ENCODE measurements around the gene PAPPA2. TPM values are rescaled to one million over a fixed set of nuclear protein-coding genes. Genes with fewer than 3 reads are reported as not detected.
"Not testable (repeated sequence)": the region's sequence is repeated elsewhere in the genome, so short reads cannot be mapped to it uniquely, and the experiment has no call there.

The PAPPA2 gene, protein sequence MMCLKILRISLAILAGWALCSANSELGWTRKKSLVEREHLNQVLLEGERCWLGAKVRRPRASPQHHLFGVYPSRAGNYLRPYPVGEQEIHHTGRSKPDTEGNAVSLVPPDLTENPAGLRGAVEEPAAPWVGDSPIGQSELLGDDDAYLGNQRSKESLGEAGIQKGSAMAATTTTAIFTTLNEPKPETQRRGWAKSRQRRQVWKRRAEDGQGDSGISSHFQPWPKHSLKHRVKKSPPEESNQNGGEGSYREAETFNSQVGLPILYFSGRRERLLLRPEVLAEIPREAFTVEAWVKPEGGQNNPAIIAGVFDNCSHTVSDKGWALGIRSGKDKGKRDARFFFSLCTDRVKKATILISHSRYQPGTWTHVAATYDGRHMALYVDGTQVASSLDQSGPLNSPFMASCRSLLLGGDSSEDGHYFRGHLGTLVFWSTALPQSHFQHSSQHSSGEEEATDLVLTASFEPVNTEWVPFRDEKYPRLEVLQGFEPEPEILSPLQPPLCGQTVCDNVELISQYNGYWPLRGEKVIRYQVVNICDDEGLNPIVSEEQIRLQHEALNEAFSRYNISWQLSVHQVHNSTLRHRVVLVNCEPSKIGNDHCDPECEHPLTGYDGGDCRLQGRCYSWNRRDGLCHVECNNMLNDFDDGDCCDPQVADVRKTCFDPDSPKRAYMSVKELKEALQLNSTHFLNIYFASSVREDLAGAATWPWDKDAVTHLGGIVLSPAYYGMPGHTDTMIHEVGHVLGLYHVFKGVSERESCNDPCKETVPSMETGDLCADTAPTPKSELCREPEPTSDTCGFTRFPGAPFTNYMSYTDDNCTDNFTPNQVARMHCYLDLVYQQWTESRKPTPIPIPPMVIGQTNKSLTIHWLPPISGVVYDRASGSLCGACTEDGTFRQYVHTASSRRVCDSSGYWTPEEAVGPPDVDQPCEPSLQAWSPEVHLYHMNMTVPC (N-terminal part only)
- total RNA-seq (2014; rRNA removed; shearing (Covaris generic); ENCODE audit: low replicate concordance): not detected in 2 replicates

DNA sequence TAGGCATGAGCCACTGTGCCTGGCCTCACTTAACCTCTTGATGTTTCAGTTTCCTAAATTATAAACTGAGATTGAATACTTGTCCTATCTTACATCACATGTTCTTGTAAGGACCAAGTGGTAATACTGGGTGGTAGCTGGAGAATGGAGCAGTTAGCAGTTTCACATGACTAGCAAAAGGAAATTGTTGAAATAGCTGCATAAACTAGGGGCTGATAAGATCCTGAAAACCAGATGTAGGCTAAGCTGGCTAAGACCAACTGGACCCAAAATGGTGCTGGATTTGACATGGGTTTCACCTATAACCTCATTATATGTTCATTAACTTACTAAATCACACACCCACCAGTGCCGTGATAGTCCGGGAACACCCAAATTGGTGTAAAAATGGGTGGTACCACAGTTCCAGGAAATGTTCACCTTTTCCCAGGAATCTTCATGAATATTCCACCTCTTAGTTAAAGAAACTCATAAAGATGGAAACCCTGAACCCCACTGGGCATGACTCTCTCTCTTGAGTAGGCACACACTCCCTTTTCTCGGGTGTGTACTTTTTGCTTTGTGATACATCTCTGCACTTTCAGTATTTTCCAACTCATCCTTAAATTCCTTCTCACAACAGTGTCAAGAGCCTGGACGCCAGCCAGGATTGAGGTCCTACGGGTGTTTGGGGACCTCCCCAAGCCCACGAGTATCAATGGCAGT lies at the start of gene PAPPA2:
Gene PAPPA2 (plus strand): TSS at position 502 of the 705 bp plus-strand sequence. CDS start 93,148 bp downstream, outside the sequence.
- H3K27ac ChIP-seq (ENCODE audit: low read length): no peak within 1 kb of the TSS
- H4K20me1 ChIP-seq (ENCODE audit: insufficient read depth, low read depth, low read length): no peaks in the 10 kb centered on the region
- no peaks in the 10 kb centered on the region for H3K27me3 ChIP-seq (ENCODE audit: low read length)
- DNase-seq: no peak
- no peak within 1 kb of the TSS for H2AFZ ChIP-seq (ENCODE audit: low read length)
- no peaks in the 10 kb centered on the region for H3K9me3 ChIP-seq (ENCODE audit: low read length)
- no peak within 1 kb of the TSS for H3K4me3 ChIP-seq (ENCODE audit: low read length)
- no peak within 1 kb of the TSS for H3K9ac ChIP-seq (ENCODE audit: low read length)
- H3K4me2 ChIP-seq (ENCODE audit: low read depth, low read length, poor library complexity, severe bottlenecking): no peak within 1 kb of the TSS
- no peaks in the 10 kb centered on the region for H3K4me1 ChIP-seq (ENCODE audit: low read length)
- no peaks in the 10 kb centered on the region for H3K79me2 ChIP-seq (ENCODE audit: low read length)
- no peaks in the 10 kb centered on the region for H3K9me2 ChIP-seq (replicated peaks; ENCODE audit: insufficient read depth, low read length)
- no peaks in the 10 kb centered on the region for H3K36me3 ChIP-seq (ENCODE audit: insufficient read depth, low read length)

- Histone ChIP-seq H3K27me3 (ENCODE audit: low read length) (no peaks in the 10 kb centered on the region), H3K27ac (ENCODE audit: low read length) (no peak overlapping the region), H3K4me2 (ENCODE audit: low read depth, low read length, poor library complexity, severe bottlenecking) (no peak overlapping the region), H3K9me3 (ENCODE audit: low read length) (no peaks in the 10 kb centered on the region), H3K4me3 (ENCODE audit: low read length) (no peak overlapping the region), H2AFZ (ENCODE audit: low read length) (no peak overlapping the region), H3K9ac (ENCODE audit: low read length) (no peak overlapping the region), H3K36me3 (ENCODE audit: insufficient read depth, low read length) (no peaks in the 10 kb centered on the region), H4K20me1 (ENCODE audit: insufficient read depth, low read depth, low read length) (no peaks in the 10 kb centered on the region), H3K79me2 (ENCODE audit: low read length) (no peaks in the 10 kb centered on the region), H3K9me2 (replicated peaks; ENCODE audit: insufficient read depth, low read length) (no peaks in the 10 kb centered on the region), H3K4me1 (ENCODE audit: low read length) (no peaks in the 10 kb centered on the region)
- no peak for DNase-seq
Measured at GRCh38 chr1:176416777-176417176, 46.2 kb upstream of the PAPPA2 start.

GRCh38 chr1:176419608-176420007 lies 43.4 kb upstream of the PAPPA2 start:
- H3K9ac ChIP-seq (ENCODE audit: low read length); H3K27me3 ChIP-seq (ENCODE audit: low read length); DNase-seq; H3K36me3 ChIP-seq (ENCODE audit: insufficient read depth, low read length); H3K4me2 ChIP-seq (ENCODE audit: low read depth, low read length, poor library complexity, severe bottlenecking); H3K27ac ChIP-seq (ENCODE audit: low read length); H3K9me3 ChIP-seq (ENCODE audit: low read length); H3K4me3 ChIP-seq (ENCODE audit: low read length); H2AFZ ChIP-seq (ENCODE audit: low read length); H3K9me2 ChIP-seq (replicated peaks; ENCODE audit: insufficient read depth, low read length); H4K20me1 ChIP-seq (ENCODE audit: insufficient read depth, low read depth, low read length); H3K79me2 ChIP-seq (ENCODE audit: low read length); H3K4me1 ChIP-seq (ENCODE audit: low read length): not testable (repeated sequence)

DNA sequence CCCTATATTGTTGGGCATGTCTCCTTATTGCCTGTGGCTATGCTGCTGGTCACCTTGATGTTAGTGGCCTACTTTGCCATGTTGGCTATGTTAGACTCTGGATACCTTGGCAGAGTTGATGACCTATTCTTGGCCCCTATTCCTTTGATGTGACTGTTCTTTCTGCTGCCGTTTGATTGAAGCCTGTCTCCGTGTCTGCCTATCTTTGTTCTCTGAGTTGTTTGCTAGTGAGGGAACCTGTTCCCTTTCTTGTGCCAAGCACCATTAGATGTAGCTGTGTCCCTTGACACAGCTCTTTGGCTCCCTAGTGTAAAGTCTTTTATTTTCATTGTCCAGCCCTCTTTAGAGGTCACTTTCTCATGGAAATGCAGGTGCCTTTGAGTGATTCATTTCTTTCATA lies 28.7 kb upstream of the PAPPA2 start:
- Histone ChIP-seq H3K4me2 (ENCODE audit: low read depth, low read length, poor library complexity, severe bottlenecking) (no peak overlapping the region), H3K36me3 (ENCODE audit: insufficient read depth, low read length) (no peaks in the 10 kb centered on the region), H3K27ac (ENCODE audit: low read length) (no peak overlapping the region), H3K79me2 (ENCODE audit: low read length) (no peaks in the 10 kb centered on the region), H4K20me1 (ENCODE audit: insufficient read depth, low read depth, low read length) (no peaks in the 10 kb centered on the region), H3K27me3 (ENCODE audit: low read length) (no peaks in the 10 kb centered on the region), H3K9ac (ENCODE audit: low read length) (no peak overlapping the region), H3K4me1 (ENCODE audit: low read length) (no peaks in the 10 kb centered on the region), H3K9me3 (ENCODE audit: low read length) (no peaks in the 10 kb centered on the region), H3K4me3 (ENCODE audit: low read length) (no peak overlapping the region), H3K9me2 (replicated peaks; ENCODE audit: insufficient read depth, low read length) (no peaks in the 10 kb centered on the region), H2AFZ (ENCODE audit: low read length) (no peak overlapping the region)
- no peak for DNase-seq

DNA sequence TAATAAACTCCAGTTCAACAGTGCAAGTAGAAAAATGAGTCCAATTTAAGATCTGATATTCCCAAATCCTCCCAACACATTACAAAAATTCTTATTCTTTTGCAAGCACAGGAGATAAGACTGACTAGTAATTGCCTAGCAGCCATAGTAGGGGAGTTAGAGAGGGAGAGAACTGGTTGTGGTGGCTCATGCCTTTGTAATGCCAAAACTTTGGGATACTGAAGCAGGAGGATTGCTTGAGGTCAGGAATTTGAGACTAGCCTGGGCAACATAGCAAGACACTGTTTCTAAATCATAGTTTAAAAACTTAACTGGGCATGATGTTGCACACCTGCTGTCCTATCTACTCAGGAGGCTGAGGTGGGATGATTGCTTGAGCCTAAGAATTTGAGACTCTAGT lies 26.7 kb upstream of the PAPPA2 start:
- Histone ChIP-seq H3K27me3 (ENCODE audit: low read length) (no peaks in the 10 kb centered on the region), H3K4me1 (ENCODE audit: low read length) (no peaks in the 10 kb centered on the region), H2AFZ (ENCODE audit: low read length) (no peak overlapping the region), H3K79me2 (ENCODE audit: low read length) (no peaks in the 10 kb centered on the region), H3K4me2 (ENCODE audit: low read depth, low read length, poor library complexity, severe bottlenecking) (no peak overlapping the region), H4K20me1 (ENCODE audit: insufficient read depth, low read depth, low read length) (no peaks in the 10 kb centered on the region), H3K27ac (ENCODE audit: low read length) (no peak overlapping the region), H3K4me3 (ENCODE audit: low read length) (no peak overlapping the region), H3K9ac (ENCODE audit: low read length) (no peak overlapping the region), H3K9me2 (replicated peaks; ENCODE audit: insufficient read depth, low read length) (no peaks in the 10 kb centered on the region), H3K36me3 (ENCODE audit: insufficient read depth, low read length) (no peaks in the 10 kb centered on the region), H3K9me3 (ENCODE audit: low read length) (no peaks in the 10 kb centered on the region)
- DNase-seq: no peak

DNA sequence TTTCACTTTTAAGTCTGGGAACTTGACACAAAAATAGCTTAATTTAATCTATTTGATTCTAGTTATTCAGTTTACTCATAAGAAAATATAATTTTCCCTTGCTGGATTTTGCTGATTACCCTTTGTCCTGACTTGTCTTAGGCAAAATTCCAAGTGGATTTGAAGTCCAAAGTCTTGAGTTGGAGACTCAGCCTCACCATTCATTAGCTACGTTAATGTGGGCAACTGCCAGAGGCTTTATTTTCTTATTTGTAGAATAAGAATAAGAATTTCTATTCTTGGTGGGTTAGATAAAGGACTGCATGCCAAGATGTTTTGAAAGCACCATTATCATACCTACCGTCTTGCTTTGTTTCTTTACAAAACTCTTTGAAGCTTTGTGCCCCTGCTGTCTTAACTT lies 22.8 kb upstream of the PAPPA2 start:
- H3K36me3 ChIP-seq (ENCODE audit: insufficient read depth, low read length): no peaks in the 10 kb centered on the region
- H3K79me2 ChIP-seq (ENCODE audit: low read length): no peaks in the 10 kb centered on the region
- H3K4me2 ChIP-seq (ENCODE audit: low read depth, low read length, poor library complexity, severe bottlenecking): no peak overlapping the region
- no peak overlapping the region for H3K9ac ChIP-seq (ENCODE audit: low read length)
- H3K9me2 ChIP-seq (replicated peaks; ENCODE audit: insufficient read depth, low read length): no peaks in the 10 kb centered on the region
- H2AFZ ChIP-seq (ENCODE audit: low read length): no peak overlapping the region
- no peak overlapping the region for H3K4me3 ChIP-seq (ENCODE audit: low read length)
- no peaks in the 10 kb centered on the region for H3K9me3 ChIP-seq (ENCODE audit: low read length)
- no peaks in the 10 kb centered on the region for H3K27me3 ChIP-seq (ENCODE audit: low read length)
- H3K4me1 ChIP-seq (ENCODE audit: low read length): no peaks in the 10 kb centered on the region
- no peak overlapping the region for H3K27ac ChIP-seq (ENCODE audit: low read length)
- DNase-seq: no peak
- no peaks in the 10 kb centered on the region for H4K20me1 ChIP-seq (ENCODE audit: insufficient read depth, low read depth, low read length)

DNA sequence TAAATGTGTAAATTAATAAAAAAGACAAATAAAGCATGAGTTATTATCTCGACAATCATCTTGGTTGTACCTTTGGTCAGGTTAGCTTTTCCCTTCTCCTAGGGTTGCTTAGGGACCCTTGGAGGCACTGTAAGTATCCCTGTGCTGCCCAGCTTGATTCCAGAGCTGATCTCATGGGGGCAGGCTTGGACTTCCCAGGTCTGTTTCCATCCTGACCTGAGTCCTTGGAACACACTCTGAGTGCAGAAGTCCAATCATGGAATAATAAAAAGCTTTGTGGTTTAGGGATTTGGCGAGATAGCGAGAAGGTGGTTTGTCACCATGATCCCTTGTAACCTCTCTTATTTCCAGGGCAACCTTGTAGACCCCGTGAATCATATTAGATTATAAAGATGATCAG lies 18.7 kb upstream of the PAPPA2 start:
- no peak overlapping the region for H2AFZ ChIP-seq (ENCODE audit: low read length)
- H3K9ac ChIP-seq (ENCODE audit: low read length): no peak overlapping the region
- H3K36me3 ChIP-seq (ENCODE audit: insufficient read depth, low read length): no peaks in the 10 kb centered on the region

GRCh38 chr1:176445402-176445801 lies 17.6 kb upstream of the PAPPA2 start:
- no peak overlapping the region for H3K4me2 ChIP-seq (ENCODE audit: low read depth, low read length, poor library complexity, severe bottlenecking)
- H2AFZ ChIP-seq (ENCODE audit: low read length): no peak overlapping the region
- no peak overlapping the region for H3K4me3 ChIP-seq (ENCODE audit: low read length)
- DNase-seq: no peak
- no peaks in the 10 kb centered on the region for H3K4me1 ChIP-seq (ENCODE audit: low read length)
- no peaks in the 10 kb centered on the region for H4K20me1 ChIP-seq (ENCODE audit: insufficient read depth, low read depth, low read length)
- no peaks in the 10 kb centered on the region for H3K9me3 ChIP-seq (ENCODE audit: low read length)
- no peak overlapping the region for H3K9ac ChIP-seq (ENCODE audit: low read length)
- H3K9me2 ChIP-seq (replicated peaks; ENCODE audit: insufficient read depth, low read length): no peaks in the 10 kb centered on the region
- H3K27me3 ChIP-seq (ENCODE audit: low read length): no peaks in the 10 kb centered on the region
- no peak overlapping the region for H3K27ac ChIP-seq (ENCODE audit: low read length)
- H3K36me3 ChIP-seq (ENCODE audit: insufficient read depth, low read length): no peaks in the 10 kb centered on the region
- H3K79me2 ChIP-seq (ENCODE audit: low read length): no peaks in the 10 kb centered on the region

More for the DNA sequence above, 18.7 kb upstream of the PAPPA2 start:
- DNase-seq: no peak
- Histone ChIP-seq H3K4me1 (ENCODE audit: low read length) (no peaks in the 10 kb centered on the region), H3K9me2 (replicated peaks; ENCODE audit: insufficient read depth, low read length) (no peaks in the 10 kb centered on the region), H4K20me1 (ENCODE audit: insufficient read depth, low read depth, low read length) (no peaks in the 10 kb centered on the region), H3K79me2 (ENCODE audit: low read length) (no peaks in the 10 kb centered on the region), H3K9me3 (ENCODE audit: low read length) (no peaks in the 10 kb centered on the region), H3K27me3 (ENCODE audit: low read length) (no peaks in the 10 kb centered on the region), H3K4me2 (ENCODE audit: low read depth, low read length, poor library complexity, severe bottlenecking) (no peak overlapping the region), H3K4me3 (ENCODE audit: low read length) (no peak overlapping the region), H3K27ac (ENCODE audit: low read length) (no peak overlapping the region)
